GM10248 (cell line): ENCODE data around the gene PLK2.

Experiments
- CTCF ChIA-PET: fragments of 300-600 bp; sonication (Branson Sonifier 250); formaldehyde crosslinking; extraction: SDS; loops from one replicate; lab custom pipeline; 2021; ENCODE audit warnings: antibody characterized with exemption; lab: Yijun Ruan, JAX
- POLR2A ChIA-PET: fragments of 350-650 bp; sonication (Branson Sonifier 250); formaldehyde crosslinking; extraction: SDS; loops from one replicate; lab custom pipeline; 2020; ENCODE audit warnings: antibody characterized with exemption; lab: Yijun Ruan, JAX
- DNase-seq: peaks from one replicate; pipeline ENCODE4 v3.0.0; 2012; ENCODE audit errors: extremely low spot score
- CTCF ChIP-seq: IDR thresholded peaks from 2 replicates; pipeline ENCODE4 v1.5.1; 2012; ENCODE audit warnings: mild to moderate bottlenecking, low read depth; ENCODE audit errors: extremely low read depth, missing control alignments, control extremely low read depth

Gene PLK2

GRCh38 chr5:58466939-58467338 lies 7.1 kb upstream of the PLK2 start:
- ChIA-PET CTCF (interaction anchor here (0.9 to 1.4 kb wide), 5 partner anchors 8 to 816 kb away, joined by 3 to 5 read pairs (median 3); no protein-coding TSS in a partner anchor), POLR2A (no interaction called here)
- no peak for TF ChIP-seq CTCF
- peak; percentile 45 for DNase-seq

GRCh38 chr5:58462623-58463230 lies 2.8 kb upstream of the PLK2 start:
- CTCF ChIA-PET: interaction anchor here (1.0 to 7.5 kb wide), 6 partner anchors 17 to 1168 kb away, joined by 3 to 98 read pairs (median 16); no protein-coding TSS in a partner anchor
- peak; percentile 48 for TF ChIP-seq CTCF
- POLR2A ChIA-PET: interaction anchor here (0.7 kb wide), 1 partner anchor 1280 kb away, joined by 3 read pairs; no protein-coding TSS in a partner anchor
- peak; percentile 27 for DNase-seq

- ChIA-PET POLR2A (no interaction called here), CTCF (interaction anchor here (1.4 to 7.5 kb wide), 8 partner anchors 12 to 1167 kb away, joined by 3 to 98 read pairs (median 14); no protein-coding TSS in a partner anchor)
- no peak for DNase-seq
- no peak for TF ChIP-seq CTCF
Measured at GRCh38 chr5:58462154-58462553, 2.3 kb upstream of the PLK2 start.

GRCh38 chr5:58460732-58461286 lies 923 bp upstream of the PLK2 start:
- CTCF ChIA-PET: interaction anchor here (0.5 to 7.5 kb wide), 44 partner anchors 10 to 1560 kb away, joined by 3 to 98 read pairs (median 3); no protein-coding TSS in a partner anchor

GRCh38 chr5:58459146-58460001 lies 512 bp downstream of the PLK2 start:
- ChIA-PET POLR2A (no interaction called here), CTCF (interaction anchor here (1.0 to 7.5 kb wide), 8 partner anchors 16 to 1165 kb away, joined by 3 to 98 read pairs (median 4); no protein-coding TSS in a partner anchor)
- no peak for DNase-seq

More at GRCh38 chr5:58460732-58461286, 923 bp upstream of the PLK2 start:
- TF ChIP-seq CTCF: peak; percentile 88
- POLR2A ChIA-PET: no interaction called here
- DNase-seq: peak; percentile 81

More at GRCh38 chr5:58459146-58460001, 512 bp downstream of the PLK2 start:
- no peak for TF ChIP-seq CTCF
